GM18867 (cell line): ENCODE results near the gene MPPED2.

ENCODE experiments used
- ATAC-seq: cut with Tn5 transposase; IDR thresholded peaks from one replicate; pipeline ENCODE4 v1.9.1; 2021; ENCODE audit warnings: mild to moderate bottlenecking, moderate library complexity; ENCODE audit not compliant: unreplicated experiment

The MPPED2 gene

GRCh38 chr11:30423886-30424285 lies 162.3 kb downstream of the MPPED2 start:
- ATAC-seq, result no peak

- ATAC-seq, result no peak
These were observed 162.9 kb downstream of the MPPED2 start for GRCh38 chr11:30423279-30423648.

DNA sequence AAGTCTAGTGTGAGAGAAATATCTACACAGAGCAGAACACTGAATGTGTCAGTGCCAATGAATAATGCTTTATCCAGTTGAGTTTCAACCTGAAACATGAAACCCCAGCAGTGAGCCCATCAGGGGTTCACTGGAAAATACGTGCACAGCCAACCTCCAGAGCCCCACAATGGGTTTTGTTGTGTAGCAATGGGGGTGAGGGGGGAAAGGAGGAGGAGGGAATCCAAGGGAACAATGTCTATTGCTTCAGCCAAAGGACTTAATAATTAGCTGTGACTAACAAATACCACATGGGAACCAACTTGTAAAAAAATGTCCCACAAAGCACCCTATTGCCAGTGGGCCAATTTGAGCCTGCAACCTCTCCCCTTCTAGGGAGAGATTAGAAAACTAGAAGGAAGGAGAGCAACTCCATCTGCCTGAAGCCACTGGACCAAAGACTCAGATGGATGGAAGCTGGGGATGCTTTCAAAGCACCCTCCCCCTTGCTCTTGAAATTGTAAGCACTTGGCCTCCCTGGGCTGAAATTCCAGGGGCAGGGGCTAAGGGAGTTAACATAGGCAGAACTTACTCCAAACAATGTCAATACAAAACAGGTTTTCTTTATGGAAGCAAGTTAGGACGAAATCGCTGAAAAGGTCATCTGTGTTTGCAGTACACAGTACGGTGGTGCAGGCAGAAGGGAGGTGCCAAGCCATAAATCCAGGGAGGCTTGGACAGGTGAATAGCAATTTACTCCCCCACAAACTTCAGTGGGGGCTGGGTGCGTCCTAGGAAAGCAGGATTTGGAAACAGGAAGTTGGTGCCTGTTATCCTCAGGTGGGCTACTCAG lies 163.5 kb downstream of the MPPED2 start:
- no peak for ATAC-seq

- no peak for ATAC-seq
These were observed 165.8 kb downstream of the MPPED2 start for GRCh38 chr11:30420233-30420787.

DNA sequence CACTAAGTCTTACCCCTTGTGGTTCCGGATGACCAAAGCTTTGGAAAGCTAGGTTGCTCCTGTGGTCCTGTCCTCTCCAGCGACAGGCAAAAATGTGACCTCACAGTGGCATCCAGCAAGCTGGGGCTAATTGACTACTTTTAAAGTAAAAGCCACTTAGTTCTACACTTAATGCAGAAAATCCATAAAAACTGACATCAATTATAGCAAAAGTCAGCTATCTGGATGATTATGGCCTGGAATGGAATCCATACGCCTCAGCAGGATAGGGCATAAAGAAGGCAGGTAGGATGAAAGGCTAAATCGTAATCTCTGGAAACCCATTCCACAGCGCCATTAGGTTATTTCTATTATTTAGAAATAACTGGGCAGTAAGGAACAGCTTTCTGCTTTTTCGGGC lies 171.3 kb downstream of the MPPED2 start:
- ATAC-seq, result no peak

GRCh38 chr11:30414244-30414643 lies 171.9 kb downstream of the MPPED2 start:
- no peak for ATAC-seq

GRCh38 chr11:30412509-30412908 lies 173.6 kb downstream of the MPPED2 start:
- no peak for ATAC-seq

- no peak for ATAC-seq
These were observed 174.8 kb downstream of the MPPED2 start for GRCh38 chr11:30411383-30411782.

DNA sequence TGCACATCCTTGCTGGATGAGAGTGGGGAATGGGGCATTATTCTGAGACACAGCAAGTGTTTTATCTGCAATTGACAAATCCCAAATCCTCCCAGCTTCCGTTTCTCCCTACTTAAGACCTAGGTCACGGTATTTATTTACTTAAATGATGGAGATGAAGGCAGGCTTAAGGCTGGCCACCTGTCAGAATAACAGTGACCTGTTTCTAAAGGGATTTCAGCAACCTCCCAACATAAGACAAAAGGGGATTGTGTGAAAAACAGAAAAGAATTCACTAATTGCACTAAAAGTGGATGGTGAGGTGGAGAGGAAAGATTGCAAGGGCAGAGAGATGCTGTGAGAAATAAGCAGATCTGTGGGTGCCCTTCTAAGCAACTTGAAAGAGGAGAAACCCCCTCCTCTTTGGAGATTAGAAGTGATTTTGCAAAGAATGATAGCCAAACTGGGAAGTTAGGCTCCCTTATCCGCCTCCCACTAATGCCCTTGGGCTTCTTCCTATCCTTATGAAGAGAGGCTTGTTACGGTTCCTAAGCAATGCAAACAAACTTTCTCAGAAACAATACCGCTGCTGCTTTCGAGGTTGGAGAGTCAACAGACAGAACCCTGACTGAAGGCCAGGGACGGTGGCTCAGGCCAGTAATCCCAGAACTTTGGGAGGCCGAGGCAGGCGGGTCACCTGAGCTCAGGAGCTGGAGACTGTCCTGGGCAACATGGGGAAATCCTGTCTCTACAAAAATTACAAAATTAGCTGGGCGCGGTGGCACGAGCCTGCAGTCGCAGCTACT lies 179.0 kb downstream of the MPPED2 start:
- ATAC-seq, result no peak

DNA sequence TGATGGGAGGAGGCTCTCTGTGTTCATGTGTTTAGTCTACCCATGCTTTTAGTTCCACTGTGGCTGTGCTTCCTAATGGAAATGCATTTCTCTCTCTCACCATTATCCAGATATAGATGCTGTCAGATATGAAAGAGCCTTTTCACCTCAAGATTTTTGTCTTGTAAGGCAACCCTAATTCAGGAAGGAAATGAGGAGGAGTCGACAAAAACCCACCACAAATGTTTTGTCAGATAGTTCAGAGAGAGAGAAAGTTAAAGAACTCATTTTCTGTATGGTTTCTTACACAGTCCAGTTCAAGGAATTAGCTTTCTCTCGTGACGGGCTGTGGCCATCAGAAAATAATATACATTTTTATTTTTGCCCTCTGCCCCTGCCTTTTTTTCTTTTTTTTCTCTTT lies 180.8 kb downstream of the MPPED2 start:
- ATAC-seq, result no peak

DNA sequence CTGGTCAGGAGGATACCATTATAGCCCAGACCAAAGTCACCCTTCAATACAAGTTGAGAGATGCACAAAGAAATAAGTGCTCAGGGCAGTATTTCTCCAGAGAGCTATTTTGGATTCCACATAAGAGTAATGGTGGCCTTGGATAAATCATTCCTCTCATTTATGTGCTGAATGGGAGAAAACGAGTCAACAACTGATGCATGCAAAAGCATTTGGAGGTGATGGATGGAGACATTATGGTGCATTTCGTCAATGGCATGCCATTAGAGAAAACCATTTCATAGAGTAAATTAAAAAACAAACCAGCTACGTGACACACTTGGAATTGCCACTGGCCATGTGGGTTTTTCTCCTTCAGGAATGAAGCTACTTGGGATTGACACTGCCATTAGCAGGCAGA lies 182.0 kb downstream of the MPPED2 start:
- no peak for ATAC-seq

DNA sequence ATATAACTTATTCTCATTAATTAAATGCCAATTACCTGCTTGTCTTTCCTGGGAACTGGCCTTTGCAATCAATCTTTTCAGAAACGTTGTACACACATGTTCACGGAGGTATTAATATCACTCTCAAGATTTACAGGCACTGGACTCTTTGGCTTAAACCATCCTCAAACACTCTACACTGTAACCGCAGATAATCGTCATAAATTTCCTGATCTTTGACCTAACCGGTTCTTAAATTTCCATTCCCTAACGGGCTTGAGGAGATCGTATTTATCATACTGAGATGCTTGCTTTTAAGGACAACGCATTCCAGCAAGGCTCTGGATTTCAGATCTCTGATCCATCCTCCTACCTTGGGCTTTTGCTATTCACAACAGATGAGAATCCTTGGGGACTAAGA lies 190.4 kb downstream of the MPPED2 start:
- no peak for ATAC-seq

- ATAC-seq, result no peak
These were observed 193.1 kb downstream of the MPPED2 start for GRCh38 chr11:30393012-30393411.

DNA sequence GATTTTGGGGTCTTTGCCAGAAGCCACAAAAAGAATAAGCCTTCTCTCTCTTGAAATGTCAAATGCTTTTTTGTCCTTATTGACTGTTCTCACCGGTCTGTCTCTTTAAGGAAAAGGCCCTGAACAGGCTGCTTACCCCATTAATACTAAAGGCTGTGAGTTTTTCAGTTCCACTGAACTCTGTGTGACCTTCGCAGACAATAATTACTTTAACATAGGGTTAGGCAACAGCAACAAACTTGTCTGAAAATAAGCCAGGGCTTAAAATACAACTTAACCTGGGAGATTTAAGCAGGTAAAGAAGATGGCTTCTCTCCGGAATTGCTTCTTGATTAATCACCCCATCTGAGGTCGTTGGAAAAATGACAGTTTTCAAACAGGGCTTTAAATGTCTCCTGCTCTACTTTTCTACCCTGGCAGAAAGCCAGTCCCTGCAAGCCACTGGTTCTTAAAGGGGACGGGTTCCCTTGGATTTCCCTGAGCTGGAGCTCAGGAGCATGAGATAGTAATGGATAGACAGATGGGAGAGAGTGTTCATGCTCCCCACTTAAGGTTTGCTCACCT lies 193.8 kb downstream of the MPPED2 start:
- no peak for ATAC-seq

DNA sequence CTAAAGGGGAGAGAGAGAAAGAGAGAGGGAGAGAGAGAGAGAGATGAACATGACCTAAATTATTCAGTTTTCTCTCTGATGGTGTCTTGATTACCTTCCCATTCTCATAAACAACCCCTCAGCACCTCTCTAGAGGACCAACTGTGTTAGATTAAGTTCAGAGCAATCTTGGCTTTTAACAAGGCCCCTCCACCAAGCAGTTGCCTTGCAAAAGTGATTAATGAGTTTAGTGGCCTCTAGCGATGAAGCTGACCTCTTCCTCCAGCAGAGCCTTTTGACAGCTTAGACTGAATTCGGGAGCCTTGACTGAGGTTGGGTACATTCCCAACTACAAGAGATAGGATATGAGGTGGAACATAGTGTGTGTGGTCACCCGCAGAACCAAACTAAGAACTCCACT lies 197.2 kb downstream of the MPPED2 start:
- no peak for ATAC-seq

GRCh38 chr11:30387891-30388861 lies 198.0 kb downstream of the MPPED2 start:
- ATAC-seq, result no peak

DNA sequence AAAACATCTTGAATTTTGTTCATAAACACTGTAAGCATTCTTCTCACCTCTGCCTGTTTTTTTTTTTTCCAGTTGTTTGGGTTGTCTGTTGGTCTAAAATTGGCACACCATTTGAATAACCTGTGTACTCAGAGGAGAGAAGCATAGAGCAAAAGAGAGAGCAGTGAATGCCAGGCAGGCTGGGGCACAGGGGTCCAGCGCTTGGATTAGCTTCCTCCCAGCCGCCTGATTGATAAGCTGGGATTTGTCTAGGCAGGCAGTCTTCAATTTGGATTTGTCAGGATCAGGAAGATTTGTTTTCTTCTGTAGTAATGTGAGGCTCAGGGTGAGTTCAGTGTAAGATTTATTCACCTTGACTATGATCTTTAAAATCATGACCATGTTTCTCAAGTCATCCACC lies 204.3 kb downstream of the MPPED2 start:
- ATAC-seq, result no peak

GRCh38 chr11:30380846-30381245 lies 205.3 kb downstream of the MPPED2 start:
- ATAC-seq, result no peak

DNA sequence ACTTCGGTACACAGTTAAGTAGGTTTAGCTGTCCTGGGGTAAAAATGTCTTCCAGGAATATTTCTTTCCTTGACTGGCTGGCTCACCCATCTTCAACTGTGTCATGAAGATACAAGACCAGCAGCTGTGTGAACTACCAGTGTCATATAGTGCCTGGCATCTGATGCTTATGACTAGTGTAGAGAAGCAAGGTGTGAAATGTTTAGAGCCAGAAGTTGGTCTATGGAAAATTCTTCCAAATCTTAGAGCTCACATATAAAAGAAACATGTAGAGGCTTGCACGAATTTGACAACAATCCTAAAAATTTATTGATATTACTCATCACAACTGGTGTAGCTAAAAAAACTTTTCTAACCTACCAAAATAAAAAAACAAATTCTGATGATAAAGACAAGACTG lies 208.8 kb downstream of the MPPED2 start:
- no peak for ATAC-seq

DNA sequence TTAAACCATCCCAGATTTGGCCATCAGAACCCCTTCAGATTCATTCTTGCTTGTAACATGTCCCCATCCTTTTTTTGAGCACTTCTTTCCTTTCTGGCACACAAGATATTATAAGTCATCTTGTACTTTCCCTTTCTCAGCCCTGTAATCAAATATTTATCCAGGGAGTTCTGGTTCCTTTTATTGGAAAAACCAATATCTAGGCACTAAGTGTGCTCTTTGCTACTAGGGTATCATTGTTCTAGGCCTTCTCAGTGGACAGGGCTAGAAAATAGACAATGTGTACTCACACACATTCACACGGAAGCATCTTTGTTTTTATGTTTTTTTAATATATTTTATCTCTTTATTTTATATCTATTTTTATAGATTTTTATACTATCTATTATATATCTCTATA lies 216.0 kb downstream of the MPPED2 start:
- ATAC-seq, result no peak

- ATAC-seq, result no peak
These were observed 217.8 kb downstream of the MPPED2 start for GRCh38 chr11:30368394-30368793.
